SK-N-SH (cell line): Measurements from ENCODE around the gene STARD3. TPM values are rescaled to one million over a fixed set of nuclear protein-coding genes. Genes with fewer than 3 reads are reported as not detected.

Experiments
- CTCF ChIA-PET: fragments of 300-600, 350-600 bp; formaldehyde crosslinking; extraction: SDS; loops from one replicate; lab custom pipeline; 2021; lab: Yijun Ruan, JAX
- POLR2A ChIA-PET: fragments of 350-600 bp; sonication (Branson Sonifier 250); formaldehyde crosslinking; extraction: SDS; loops from one replicate; lab custom pipeline; 2020; ENCODE audit warnings: antibody characterized with exemption, inconsistent platforms; lab: Yijun Ruan, JAX
- DNase-seq: peaks from one replicate; pipeline ENCODE4 v3.0.0; 2012
- H2AFZ ChIP-seq: fragments of 200-600 bp; sonication (generic); 2 replicates; pipeline ENCODE4 v1.8.1; 2016; ENCODE audit warnings: antibody characterized with exemption, mild to moderate bottlenecking, low read depth
- H3F3A ChIP-seq: fragments of 200-600 bp; sonication (generic); replicated peaks from 2 replicates; pipeline ENCODE3; 2016; ENCODE audit warnings: antibody characterized with exemption, mild to moderate bottlenecking; ENCODE audit not compliant: insufficient read depth
- H3K27ac ChIP-seq, 2 experiments: fragments of 200-500 bp in 1 of 2; fragments of 200-600 bp in 1 of 2; sonication (Bioruptor generic) in 1 of 2; sonication (generic), shearing (Covaris generic) in 1 of 2; 2 replicates each; pipeline versions ENCODE4 v1.5.1 to v1.6.1; 2014 to 2016; ENCODE audit warnings: low read depth in 2 of 2, inconsistent platforms in 1 of 2, low read length in 1 of 2, mild to moderate bottlenecking in 1 of 2, mixed read lengths in 1 of 2
- H3K27me3 ChIP-seq: fragments of 200-600 bp; sonication (generic), shearing (Covaris generic); 2 replicates; pipeline ENCODE4 v1.6.1; 2016; ENCODE audit warnings: mixed run types; ENCODE audit not compliant: insufficient read depth
- H3K36me3 ChIP-seq, 2 experiments: fragments of 200-500 bp in 1 of 2; fragments of 200-600 bp in 1 of 2; sonication (Bioruptor generic) in 1 of 2; sonication (generic) in 1 of 2; replicated peaks in 1 of 2; 2 replicates each; pipeline versions ENCODE3 to v1.5.1; 2014 to 2016; ENCODE audit warnings: low read length in 1 of 2, mild to moderate bottlenecking in 1 of 2; ENCODE audit not compliant: insufficient read depth in 2 of 2, control insufficient read depth in 1 of 2
- H3K4me1 ChIP-seq, 2 experiments: fragments of 200-500 bp in 1 of 2; fragments of 200-600 bp in 1 of 2; sonication (Bioruptor generic) in 1 of 2; sonication (generic), shearing (Covaris generic) in 1 of 2; 2 replicates each; pipeline versions ENCODE4 v1.5.1 to v1.6.1; 2014 to 2016; ENCODE audit warnings: low read depth in 1 of 2, low read length in 1 of 2, mixed run types in 1 of 2; ENCODE audit not compliant: insufficient read depth in 2 of 2, control insufficient read depth in 1 of 2
- H3K4me2 ChIP-seq: fragments of 200-600 bp; sonication (generic), shearing (Covaris generic); 2 replicates; pipeline ENCODE4 v1.6.1; 2017; ENCODE audit warnings: mixed run types
- H3K4me3 ChIP-seq, 2 experiments: fragments of 200-500 bp in 1 of 2; fragments of 200-600 bp in 1 of 2; sonication (Bioruptor generic) in 1 of 2; sonication (generic), shearing (Covaris generic) in 1 of 2; 2 replicates each; pipeline versions ENCODE4 v1.5.1 to v1.8.1; 2014 to 2016; ENCODE audit warnings: low read depth in 2 of 2, inconsistent platforms in 1 of 2, low read length in 1 of 2, mild to moderate bottlenecking in 1 of 2, mixed read lengths in 1 of 2, moderate library complexity in 1 of 2
- H3K79me2 ChIP-seq: fragments of 200-600 bp; sonication (generic); 2 replicates; pipeline ENCODE4 v1.8.1; 2017; ENCODE audit warnings: mild to moderate bottlenecking; ENCODE audit not compliant: insufficient read depth
- H3K9ac ChIP-seq: fragments of 200-600 bp; sonication (generic); 2 replicates; pipeline ENCODE4 v1.6.1; 2017; ENCODE audit warnings: mixed run types
- H3K9me2 ChIP-seq: fragments of 200-600 bp; sonication (generic); 2 replicates; pipeline ENCODE4 v1.6.1; 2017; ENCODE audit warnings: mixed run types
- H3K9me3 ChIP-seq: fragments of 200-600 bp; sonication (generic); 2 replicates; pipeline ENCODE4 v1.6.1; 2017; ENCODE audit warnings: mixed run types, mild to moderate bottlenecking, moderate library complexity
- H4K20me1 ChIP-seq: fragments of 200-600 bp; sonication (generic); 2 replicates; pipeline ENCODE4 v1.6.1; 2017; ENCODE audit warnings: mild to moderate bottlenecking, mixed run types; ENCODE audit not compliant: insufficient read depth
- CTCF ChIP-seq: fragments of 200-600 bp; sonication (generic); IDR thresholded peaks from 2 replicates; pipeline ENCODE4 v1.6.1; 2017; ENCODE audit warnings: antibody characterized with exemption, mild to moderate bottlenecking, moderate library complexity
- ELF1 ChIP-seq: IDR thresholded peaks from 2 replicates; pipeline ENCODE4 v1.4.0; 2012
- FOXJ3 ChIP-seq: sonication (generic); formaldehyde crosslinking; IDR thresholded peaks from 2 replicates; pipeline ENCODE4 v1.5.1; 2020; ENCODE audit warnings: mild to moderate bottlenecking, missing genetic modification reagents
- FOXM1 ChIP-seq: IDR thresholded peaks from 2 replicates; pipeline ENCODE4 v1.4.0; 2012; ENCODE audit warnings: low read depth, mild to moderate bottlenecking
- GATA2 ChIP-seq: sonication (generic); formaldehyde crosslinking; IDR thresholded peaks from 2 replicates; pipeline ENCODE4 v1.5.0; 2020; ENCODE audit warnings: mild to moderate bottlenecking, missing genetic modification reagents
- JUND ChIP-seq: IDR thresholded peaks from 2 replicates; pipeline ENCODE4 v1.4.0; 2012
- MAX ChIP-seq: IDR thresholded peaks from 2 replicates; pipeline ENCODE4 v1.4.0; 2012; ENCODE audit warnings: low read depth
- MEF2A ChIP-seq: IDR thresholded peaks from 2 replicates; pipeline ENCODE4 v1.4.0; 2012; ENCODE audit warnings: low read depth, borderline replicate concordance
- MXI1 ChIP-seq: IDR thresholded peaks from 2 replicates; pipeline ENCODE4 v1.6.1; 2012; ENCODE audit warnings: mild to moderate bottlenecking, low read depth, low read length, improper control_type of control experiment
- NRF1 ChIP-seq: IDR thresholded peaks from 2 replicates; pipeline ENCODE4 v1.6.1; 2012; ENCODE audit warnings: low read depth, mild to moderate bottlenecking, low read length
- PBX3 ChIP-seq: IDR thresholded peaks from 2 replicates; pipeline ENCODE4; 2012
- POLR2AphosphoS5 ChIP-seq: IDR thresholded peaks from 2 replicates; pipeline ENCODE4 v1.6.1; 2012; ENCODE audit warnings: low read depth, low read length
- RAD21 ChIP-seq: IDR thresholded peaks from 2 replicates; pipeline ENCODE4 v1.6.1; 2012; ENCODE audit warnings: mild to moderate bottlenecking, low read length
- RFX5 ChIP-seq: IDR thresholded peaks from 2 replicates; pipeline ENCODE4 v1.6.1; 2012; ENCODE audit warnings: mild to moderate bottlenecking, improper control_type of control experiment, low read length
- RXRA ChIP-seq: IDR thresholded peaks from 2 replicates; pipeline ENCODE4 v1.4.0; 2012; ENCODE audit warnings: low read depth, mild to moderate bottlenecking, borderline replicate concordance
- SMC3 ChIP-seq: IDR thresholded peaks from 2 replicates; pipeline ENCODE4 v1.6.1; 2012; ENCODE audit warnings: low read depth, low read length, improper control_type of control experiment
- TAF1 ChIP-seq: IDR thresholded peaks from 2 replicates; pipeline ENCODE4 v1.6.1; 2012; ENCODE audit warnings: low read depth, mild to moderate bottlenecking, low read length, moderate library complexity, borderline replicate concordance
- TEAD4 ChIP-seq: IDR thresholded peaks from 2 replicates; pipeline ENCODE4 v1.4.0; 2012; ENCODE audit warnings: mild to moderate bottlenecking, borderline replicate concordance; ENCODE audit not compliant: insufficient read depth
- ZBTB33 ChIP-seq: IDR thresholded peaks from 2 replicates; pipeline ENCODE4 v1.4.0; 2012; ENCODE audit warnings: low read depth, borderline replicate concordance
- WGBS: methylation state at CpG from one replicate; pipeline ENCODE4 v1.1.6; 2017; ENCODE audit warnings: low lambda C conversion rate; 5-methylcytosine and 5-hydroxymethylcytosine counted together
- polyA plus RNA-seq, 3 experiments: library from polyadenylated mRNA; depleted of rRNA; stranded (reverse); fragments of >200 nt; gene quantifications; 2 replicates each; pipeline ENCODE4 v1.2.3, GENCODE V29; 2012

STARD3 gene
- polyA plus RNA-seq, 1 of the 3 experiments (the other 2 are of a cell fraction) = 76.8 TPM

GRCh38 chr17:39641883-39642282 lies 4.9 kb downstream of the STARD3 start:
- Histone ChIP-seq H4K20me1 (peaks cover 32% of the 10 kb centered on the region), H3K9me2 (no peaks in the 10 kb centered on the region), H3K79me2 (peaks cover 90% of the 10 kb centered on the region), H3K27me3 (no peaks in the 10 kb centered on the region), H3K4me1 (peaks cover 0 to 17% of the 10 kb centered on the region in 2 experiments; a peak in 2 of 4 replicates), H3K4me3 (no peak overlapping the region), H3K4me2 (no peak overlapping the region), H3F3A (no peaks in the 10 kb centered on the region), H3K9me3 (no peaks in the 10 kb centered on the region), H3K27ac (no peak overlapping the region), H3K36me3 (no peaks in the 10 kb centered on the region), H2AFZ (no peak overlapping the region), H3K9ac (no peak overlapping the region)
- CTCF ChIA-PET = interaction anchor here (2.0 to 17.4 kb wide), 4 partner anchors 10 to 93 kb away, joined by 5 to 332 read pairs (median 50); partner anchors contain the start of genes PPP1R1B and TCAP
- no peak for DNase-seq
- WGBS = 93% methylated on average over 6 of the region's 7 CpGs
- TF ChIP-seq RXRA (no peak), TEAD4 (no peak), FOXM1 (no peak), MAX (no peak), TAF1 (no peak), RFX5 (no peak), FOXJ3 (CRISPR knock-in tag) (no peak), CTCF (no peak), GATA2 (no peak), MXI1 (no peak), PBX3 (no peak), NRF1 (no peak), SMC3 (no peak)
- POLR2A ChIA-PET = no interaction called here

- no peaks in the 10 kb centered on the region for H3K9me2 ChIP-seq
- H3K9me3 ChIP-seq = no peaks in the 10 kb centered on the region
- peaks cover 32% of the 10 kb centered on the region for H4K20me1 ChIP-seq
- no peaks in the 10 kb centered on the region for H3K36me3 ChIP-seq
- no peaks in the 10 kb centered on the region for H3F3A ChIP-seq
- no peak overlapping the region for H3K9ac ChIP-seq
- no peak overlapping the region for H3K4me3 ChIP-seq
- peaks cover 0 to 17% of the 10 kb centered on the region in 2 experiments; a peak in 2 of 4 replicates for H3K4me1 ChIP-seq
- H3K27ac ChIP-seq = no peak overlapping the region
- no peak overlapping the region for H2AFZ ChIP-seq
- H3K79me2 ChIP-seq = peaks cover 85% of the 10 kb centered on the region
- 94% methylated on average over 9 of the region's 9 CpGs for WGBS
- DNase-seq = no peak
- POLR2A ChIA-PET = no interaction called here
- CTCF ChIA-PET = interaction anchor here (2.0 to 17.4 kb wide), 3 partner anchors 10 to 94 kb away, joined by 5 to 332 read pairs (median 93); partner anchors contain the start of gene PPP1R1B
- H3K27me3 ChIP-seq = no peaks in the 10 kb centered on the region
- no peak overlapping the region for H3K4me2 ChIP-seq
- TF ChIP-seq CTCF (no peak), RXRA (no peak), RAD21 (no peak), ZBTB33 (no peak), MXI1 (no peak), JUND (no peak), RFX5 (no peak), ELF1 (no peak), FOXM1 (no peak), MAX (no peak), POLR2AphosphoS5 (no peak), GATA2 (no peak), MEF2A (no peak)
These were observed 5.5 kb downstream of the STARD3 start for GRCh38 chr17:39642291-39643074.
